ENCODE data around the gene PEX1.
"Not testable (repeated sequence)": the region's sequence is repeated elsewhere in the genome, so short reads cannot be mapped to it uniquely, and the experiment has no call there.

The PEX1 gene

DNA sequence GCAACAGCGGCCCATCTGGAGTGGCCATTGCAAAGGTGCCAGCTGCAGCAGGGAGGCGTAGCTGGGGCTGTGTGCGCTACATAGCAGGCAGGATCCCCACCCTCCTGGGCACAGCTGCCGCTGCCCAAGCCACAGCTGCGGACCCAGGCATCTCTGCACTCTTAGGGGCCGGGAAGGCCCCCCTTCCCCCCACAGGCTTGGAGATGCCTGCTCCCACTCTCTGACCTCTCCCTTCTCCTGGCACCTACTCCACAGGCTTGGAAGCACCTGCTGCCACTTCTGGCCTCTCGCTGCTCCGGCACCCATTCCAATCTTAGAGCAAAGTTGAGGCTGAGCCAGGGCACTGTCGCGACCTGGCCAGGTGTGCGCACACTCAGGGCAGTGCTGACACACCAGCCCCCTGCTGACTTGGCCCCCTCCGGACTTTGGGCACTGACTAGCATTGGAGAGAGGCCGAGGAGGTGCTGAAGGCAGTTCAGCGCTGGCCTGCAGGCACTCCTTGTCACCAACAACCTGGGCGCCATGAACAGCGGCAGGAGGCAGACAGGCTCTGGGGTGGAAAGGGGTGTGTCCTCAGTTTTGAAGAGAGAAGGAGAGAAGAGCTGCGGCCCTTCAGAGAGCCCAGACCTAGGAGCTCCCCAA lies 18.7 kb upstream of the PEX1 start:
- TF ChIP-seq, protein P1, sequence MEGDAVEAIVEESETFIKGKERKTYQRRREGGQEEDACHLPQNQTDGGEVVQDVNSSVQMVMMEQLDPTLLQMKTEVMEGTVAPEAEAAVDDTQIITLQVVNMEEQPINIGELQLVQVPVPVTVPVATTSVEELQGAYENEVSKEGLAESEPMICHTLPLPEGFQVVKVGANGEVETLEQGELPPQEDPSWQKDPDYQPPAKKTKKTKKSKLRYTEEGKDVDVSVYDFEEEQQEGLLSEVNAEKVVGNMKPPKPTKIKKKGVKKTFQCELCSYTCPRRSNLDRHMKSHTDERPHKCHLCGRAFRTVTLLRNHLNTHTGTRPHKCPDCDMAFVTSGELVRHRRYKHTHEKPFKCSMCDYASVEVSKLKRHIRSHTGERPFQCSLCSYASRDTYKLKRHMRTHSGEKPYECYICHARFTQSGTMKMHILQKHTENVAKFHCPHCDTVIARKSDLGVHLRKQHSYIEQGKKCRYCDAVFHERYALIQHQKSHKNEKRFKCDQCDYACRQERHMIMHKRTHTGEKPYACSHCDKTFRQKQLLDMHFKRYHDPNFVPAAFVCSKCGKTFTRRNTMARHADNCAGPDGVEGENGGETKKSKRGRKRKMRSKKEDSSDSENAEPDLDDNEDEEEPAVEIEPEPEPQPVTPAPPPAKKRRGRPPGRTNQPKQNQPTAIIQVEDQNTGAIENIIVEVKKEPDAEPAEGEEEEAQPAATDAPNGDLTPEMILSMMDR (IDR thresholded peaks at IDR 0.05) = no peak
- H3K36me3 ChIP-seq = no peaks in the 10 kb centered on the region
- H3K9me3 ChIP-seq = no peaks in the 10 kb centered on the region
- H3K27me3 ChIP-seq = no peaks in the 10 kb centered on the region
- no peak overlapping the region for H3K4me3 ChIP-seq (ENCODE audit: low read depth in 1 of 2, low read length in 1 of 2)
- no peak overlapping the region for H3K27ac ChIP-seq
- no peaks in the 10 kb centered on the region for H3K4me1 ChIP-seq (ENCODE audit: control insufficient read depth in 1 of 2, insufficient read depth in 1 of 2, low read depth in 1 of 2, low read length in 1 of 2)

DNA sequence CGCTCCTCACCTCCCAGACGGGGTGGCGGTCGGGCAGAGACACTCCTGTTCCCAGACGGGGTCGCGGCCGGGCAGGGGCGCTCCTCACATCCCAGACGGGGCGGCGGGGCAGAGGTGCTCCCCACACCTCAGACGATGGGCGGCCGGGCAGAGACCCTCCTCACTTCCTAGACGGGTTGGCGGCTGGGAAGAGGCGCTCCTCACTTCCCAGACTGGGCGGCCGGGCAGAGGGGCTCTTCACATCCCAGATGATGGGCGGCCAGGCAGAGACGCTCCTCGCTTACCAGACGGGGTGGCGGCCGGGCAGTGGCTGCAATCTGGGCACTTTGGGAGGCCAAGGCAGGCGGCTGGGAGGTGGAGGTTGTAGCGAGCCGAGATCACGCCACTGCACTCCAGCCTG lies 16.8 kb upstream of the PEX1 start:
- not testable (repeated sequence) for H3K4me1 ChIP-seq (ENCODE audit: control insufficient read depth in 1 of 2, insufficient read depth in 1 of 2, low read depth in 1 of 2, low read length in 1 of 2); H3K9me3 ChIP-seq; H3K27me3 ChIP-seq; H3K27ac ChIP-seq; H3K4me3 ChIP-seq (ENCODE audit: low read depth in 1 of 2, low read length in 1 of 2); H3K36me3 ChIP-seq

DNA sequence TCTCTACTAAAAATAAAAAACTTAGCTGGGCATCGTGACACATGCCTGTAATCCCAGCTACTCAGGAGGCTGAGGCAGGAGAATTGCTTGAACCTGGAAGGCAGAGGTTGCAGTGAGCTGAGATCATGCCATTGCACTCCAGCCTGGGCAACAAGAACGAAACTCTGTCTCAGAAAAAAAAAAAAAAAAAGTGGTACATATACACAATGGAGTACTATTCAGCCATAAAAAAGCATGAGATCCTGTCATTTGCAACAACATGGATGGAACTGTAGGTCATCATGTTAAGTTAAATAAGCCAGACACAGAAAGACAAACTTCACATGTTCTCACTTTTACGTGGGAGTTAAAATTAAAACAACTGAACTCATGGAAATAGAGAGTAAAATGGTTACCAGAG lies 15.2 kb upstream of the PEX1 start:
- H3K4me3 ChIP-seq (ENCODE audit: low read depth in 1 of 2, low read length in 1 of 2); H3K4me1 ChIP-seq (ENCODE audit: control insufficient read depth in 1 of 2, insufficient read depth in 1 of 2, low read depth in 1 of 2, low read length in 1 of 2); H3K9me3 ChIP-seq; H3K36me3 ChIP-seq; H3K27me3 ChIP-seq; H3K27ac ChIP-seq: not testable (repeated sequence)

DNA sequence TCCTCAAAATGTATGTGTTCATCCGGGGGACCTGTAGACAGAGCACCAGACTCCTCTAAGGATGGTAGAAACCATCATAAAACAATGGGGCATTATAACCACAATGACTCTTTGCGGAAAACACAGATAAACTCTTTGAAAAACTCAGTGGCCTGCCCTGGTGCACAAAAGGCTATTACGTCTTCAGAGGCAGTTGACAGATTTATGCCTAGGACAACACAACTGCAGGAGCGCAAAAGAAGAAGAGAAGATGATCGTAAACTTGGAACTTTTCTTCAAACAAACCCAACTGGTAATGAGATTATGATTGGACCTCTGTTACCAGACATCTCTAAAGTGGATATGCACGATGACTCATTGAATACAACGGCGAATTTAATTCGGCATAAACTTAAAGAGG lies 6.3 kb upstream of the PEX1 start:
- Histone ChIP-seq H3K27ac (no peak overlapping the region), H3K4me1 (ENCODE audit: control insufficient read depth in 1 of 2, insufficient read depth in 1 of 2, low read depth in 1 of 2, low read length in 1 of 2) (peaks cover 1% of the 10 kb centered on the region in 2 experiments), H3K27me3 (no peaks in the 10 kb centered on the region), H3K4me3 (ENCODE audit: low read depth in 1 of 2, low read length in 1 of 2) (no peak overlapping the region), H3K9me3 (no peaks in the 10 kb centered on the region), H3K36me3 (peaks cover 81% of the 10 kb centered on the region)
- TF ChIP-seq, protein P1 (IDR thresholded peaks at IDR 0.05) = no peak

DNA sequence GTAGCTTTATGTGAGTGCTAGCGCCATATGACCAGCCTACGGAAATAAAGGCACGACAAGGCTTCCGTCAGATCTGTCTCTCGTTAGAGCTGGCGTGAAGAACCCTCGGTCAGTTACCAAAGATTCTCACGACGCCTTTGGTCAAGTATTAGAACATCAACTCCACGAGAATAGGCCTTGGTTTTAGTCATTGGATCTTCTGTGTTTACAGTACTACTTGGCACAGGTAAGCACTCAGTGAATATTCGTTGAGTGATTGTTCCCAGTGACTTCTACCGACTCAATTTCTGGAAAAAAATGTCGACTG lies 591 bp upstream of the PEX1 start:
- Histone ChIP-seq H3K36me3 (peaks cover 25% of the 10 kb centered on the region), H3K4me1 (ENCODE audit: control insufficient read depth in 1 of 2, insufficient read depth in 1 of 2, low read depth in 1 of 2, low read length in 1 of 2) (peaks cover 20 to 21% of the 10 kb centered on the region in 2 experiments), H3K27me3 (no peaks in the 10 kb centered on the region), H3K9me3 (no peaks in the 10 kb centered on the region), H3K27ac (peak overlapping the region; percentile 90), H3K4me3 (ENCODE audit: low read depth in 1 of 2, low read length in 1 of 2) (peak overlapping the region; percentile 97 to 98)
- TF ChIP-seq, protein P1 (IDR thresholded peaks at IDR 0.05) = no peak

DNA sequence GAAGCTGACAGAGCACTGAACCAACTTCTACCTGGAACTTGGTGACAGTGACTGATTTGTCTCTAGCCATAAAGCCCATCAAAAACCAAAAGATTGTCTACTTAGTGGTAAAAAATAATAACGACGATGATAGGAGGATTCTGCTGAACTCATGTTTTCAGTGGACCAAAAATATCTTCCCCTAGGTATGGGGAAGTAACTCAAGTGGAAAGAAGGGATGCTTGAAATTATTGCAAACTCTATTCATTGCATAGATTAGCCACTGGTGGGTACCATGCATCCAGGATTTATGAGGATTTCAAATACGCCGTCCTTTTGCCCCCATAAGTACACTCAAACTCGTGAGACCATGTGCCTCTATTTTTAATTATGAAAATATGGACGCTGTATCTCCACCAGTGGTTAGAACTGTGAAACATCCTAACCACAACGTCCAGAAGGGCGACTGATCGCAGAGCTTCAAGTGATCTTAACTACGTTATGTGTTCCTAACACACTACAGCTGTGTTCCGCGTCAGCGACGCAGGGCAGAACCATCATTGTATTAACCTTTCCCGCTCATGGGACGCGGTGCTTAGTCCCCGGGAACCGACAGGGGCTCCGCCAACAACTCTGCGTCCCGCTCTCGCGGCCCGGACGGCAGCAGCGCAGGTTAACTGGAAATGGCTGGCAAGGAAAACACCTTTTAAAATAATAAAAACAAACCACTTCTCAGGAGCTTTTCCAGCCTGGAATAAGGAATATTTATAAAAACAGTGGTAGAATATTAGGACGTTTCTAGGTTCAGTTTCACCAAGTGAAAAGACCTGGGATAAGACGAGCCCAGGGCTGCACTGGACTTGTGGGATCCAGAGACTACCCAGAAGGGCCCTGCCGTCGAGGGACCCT lies 776 bp downstream of the PEX1 start:
- TF ChIP-seq, protein P1 (IDR thresholded peaks at IDR 0.05) = no peak
- Histone ChIP-seq H3K36me3 (peaks cover 11% of the 10 kb centered on the region), H3K27ac (peak overlapping the region; percentile 90), H3K4me1 (ENCODE audit: control insufficient read depth in 1 of 2, insufficient read depth in 1 of 2, low read depth in 1 of 2, low read length in 1 of 2) (peaks cover 20 to 21% of the 10 kb centered on the region in 2 experiments), H3K27me3 (no peaks in the 10 kb centered on the region), H3K9me3 (no peaks in the 10 kb centered on the region), H3K4me3 (ENCODE audit: low read depth in 1 of 2, low read length in 1 of 2) (peak overlapping the region; percentile 97 to 98)

All from neutrophil (primary cell).